OCI-LY7 (cell line): Measurements from ENCODE around the gene AMTN.

Experiments used
- EZH2phosphoT487 ChIP-seq: fragments of 200-600 bp; sonication (generic); IDR thresholded peaks from 2 replicates; pipeline ENCODE4 v1.6.1; 2018; ENCODE audit warnings: low read depth, borderline replicate concordance, mild to moderate bottlenecking, mixed run types, antibody characterized with exemption, low read length, moderate library complexity, mixed read lengths
- TF ChIP-seq, protein P1 (sequence below): fragments of 200-600 bp; sonication (generic); conservative IDR thresholded peaks from 2 replicates; pipeline ENCODE4 v1.5.1; 2014; ENCODE audit warnings: mild to moderate bottlenecking, antibody characterized with exemption, low read length, moderate library complexity, mixed read lengths

DNA sequence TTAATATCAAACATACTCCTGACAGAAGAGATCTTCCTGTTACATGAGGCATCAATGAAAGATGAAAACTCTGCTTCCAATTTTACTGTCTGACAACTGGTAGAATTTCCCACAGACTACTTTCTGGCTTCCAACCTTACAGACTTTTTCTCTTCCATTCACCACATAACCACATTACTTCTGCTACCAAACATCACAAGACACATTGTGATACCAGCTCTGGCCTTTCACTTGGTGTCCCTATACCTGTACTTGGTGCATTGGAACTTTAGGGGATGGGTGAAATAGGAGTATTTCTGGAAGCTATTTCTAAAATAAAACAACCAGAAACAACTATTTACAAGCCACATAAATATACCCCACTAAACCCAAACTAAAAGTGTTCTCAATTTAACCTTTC, 20.5 kb downstream of the AMTN start:
- TF ChIP-seq, protein P1, sequence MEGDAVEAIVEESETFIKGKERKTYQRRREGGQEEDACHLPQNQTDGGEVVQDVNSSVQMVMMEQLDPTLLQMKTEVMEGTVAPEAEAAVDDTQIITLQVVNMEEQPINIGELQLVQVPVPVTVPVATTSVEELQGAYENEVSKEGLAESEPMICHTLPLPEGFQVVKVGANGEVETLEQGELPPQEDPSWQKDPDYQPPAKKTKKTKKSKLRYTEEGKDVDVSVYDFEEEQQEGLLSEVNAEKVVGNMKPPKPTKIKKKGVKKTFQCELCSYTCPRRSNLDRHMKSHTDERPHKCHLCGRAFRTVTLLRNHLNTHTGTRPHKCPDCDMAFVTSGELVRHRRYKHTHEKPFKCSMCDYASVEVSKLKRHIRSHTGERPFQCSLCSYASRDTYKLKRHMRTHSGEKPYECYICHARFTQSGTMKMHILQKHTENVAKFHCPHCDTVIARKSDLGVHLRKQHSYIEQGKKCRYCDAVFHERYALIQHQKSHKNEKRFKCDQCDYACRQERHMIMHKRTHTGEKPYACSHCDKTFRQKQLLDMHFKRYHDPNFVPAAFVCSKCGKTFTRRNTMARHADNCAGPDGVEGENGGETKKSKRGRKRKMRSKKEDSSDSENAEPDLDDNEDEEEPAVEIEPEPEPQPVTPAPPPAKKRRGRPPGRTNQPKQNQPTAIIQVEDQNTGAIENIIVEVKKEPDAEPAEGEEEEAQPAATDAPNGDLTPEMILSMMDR, result no peak
- TF ChIP-seq EZH2phosphoT487, result no peak
